ENCODE measurements around the gene NCL.
A peak's percentile ranks its signal among the peaks of the same experiment; 100 is the strongest.
"Not testable (repeated sequence)": the region's sequence is repeated elsewhere in the genome, so short reads cannot be mapped to it uniquely, and the experiment has no call there.

The NCL gene

DNA sequence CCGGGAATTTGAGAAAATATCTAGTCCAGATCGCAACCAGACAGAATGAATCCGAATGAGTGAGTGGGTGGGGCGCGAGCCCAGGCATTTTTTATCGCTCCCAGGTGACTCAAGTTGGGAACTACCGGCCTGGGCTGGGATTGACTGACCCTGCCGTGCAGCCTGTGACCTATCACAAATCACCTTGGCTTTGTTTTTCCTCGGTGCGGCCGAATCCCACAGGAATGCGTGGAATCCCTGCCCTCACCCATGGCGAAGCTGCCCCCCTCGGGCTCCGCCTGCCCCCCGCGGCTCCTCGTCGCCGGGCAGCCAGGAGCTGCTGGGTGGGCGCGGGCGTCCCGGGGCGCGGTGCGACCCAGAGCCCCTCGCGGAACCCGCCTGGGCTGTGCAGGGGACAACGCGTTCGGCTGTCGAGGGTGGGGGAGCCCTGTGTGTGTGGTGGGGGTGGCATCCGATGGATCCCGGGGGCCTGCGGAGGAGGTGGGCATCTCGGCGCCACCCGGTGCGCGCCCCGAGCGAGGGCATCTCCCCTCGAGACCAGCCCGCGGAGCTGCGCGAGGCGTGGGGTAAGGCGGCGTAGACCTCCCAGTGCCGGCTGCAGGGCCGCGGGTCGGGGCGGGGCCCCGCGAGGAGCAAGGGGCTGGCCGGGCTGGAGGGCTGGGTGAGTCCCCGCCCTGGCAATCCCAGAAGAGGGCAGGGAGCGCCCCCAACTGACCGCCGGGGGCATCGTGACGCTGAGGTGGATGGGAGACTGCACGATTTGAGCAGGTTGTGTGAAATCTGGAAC, 52.3 kb downstream of the NCL start:
- H3K4me3 ChIP-seq (ENCODE audit: low read length): no peak overlapping the region

DNA sequence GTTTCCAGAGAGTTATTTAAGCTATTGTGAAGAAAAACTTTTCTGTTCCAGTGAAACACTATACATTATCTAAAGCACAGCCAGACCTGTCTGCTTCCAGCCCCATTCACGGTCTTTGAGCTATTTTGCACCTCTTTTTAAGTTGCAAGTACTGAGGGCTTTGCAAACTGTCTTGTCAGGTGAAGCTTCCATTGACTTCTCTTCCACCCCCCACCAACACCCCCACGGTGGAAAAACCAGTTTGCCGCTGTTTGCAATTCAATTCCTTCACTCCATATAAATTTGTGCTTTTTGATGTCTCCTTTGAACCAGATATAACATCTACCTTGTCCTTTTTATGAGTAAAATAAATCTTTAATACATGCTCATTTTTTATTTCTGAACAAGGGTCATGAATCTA, 53.0 kb downstream of the NCL start:
- no peak overlapping the region for H3K4me3 ChIP-seq (ENCODE audit: low read length)

More for the DNA sequence above, 52.3 kb downstream of the NCL start:
- peak; percentile 20 for DNase-seq (ENCODE audit: low read depth, low spot score)

DNA sequence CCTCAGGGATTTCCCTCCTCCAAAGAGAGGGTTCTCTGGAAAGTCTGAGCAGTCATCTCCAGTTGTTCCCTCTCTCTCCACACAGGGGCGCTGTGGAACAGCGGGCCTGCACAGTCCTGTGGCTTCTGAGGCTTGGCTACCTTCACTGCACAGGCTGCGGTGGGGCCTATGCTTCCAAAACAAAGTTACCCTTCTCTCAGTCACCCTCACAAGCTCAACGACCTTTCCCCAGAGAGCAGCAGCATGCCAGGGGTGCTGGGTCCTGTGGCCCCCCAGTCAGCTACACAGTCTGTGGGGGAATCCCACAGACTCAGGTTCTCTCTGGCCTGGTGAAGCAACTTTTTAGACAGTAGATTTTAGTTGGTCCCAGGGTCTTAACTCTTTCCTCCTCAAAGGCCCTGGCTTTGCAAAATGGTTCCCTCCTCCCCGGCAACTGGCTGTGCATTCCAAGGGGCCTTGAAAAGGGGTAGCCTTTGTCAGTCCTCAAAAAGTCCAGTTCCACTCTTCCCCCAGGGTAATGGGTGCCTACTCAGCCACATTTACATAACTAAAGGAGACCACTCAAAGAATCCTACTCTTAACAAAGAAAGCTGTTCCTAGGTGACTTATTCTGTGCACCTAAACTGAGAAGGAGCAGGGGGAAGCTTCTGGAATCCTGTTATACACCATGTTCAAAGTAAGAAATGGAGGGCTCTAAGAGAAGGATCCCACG, 53.8 kb downstream of the NCL start:
- no peak for DNase-seq (ENCODE audit: low read depth, low spot score)
- no peak overlapping the region for H3K4me3 ChIP-seq (ENCODE audit: low read length)

More for the DNA sequence above, 53.0 kb downstream of the NCL start:
- no peak for DNase-seq (ENCODE audit: low read depth, low spot score)

DNA sequence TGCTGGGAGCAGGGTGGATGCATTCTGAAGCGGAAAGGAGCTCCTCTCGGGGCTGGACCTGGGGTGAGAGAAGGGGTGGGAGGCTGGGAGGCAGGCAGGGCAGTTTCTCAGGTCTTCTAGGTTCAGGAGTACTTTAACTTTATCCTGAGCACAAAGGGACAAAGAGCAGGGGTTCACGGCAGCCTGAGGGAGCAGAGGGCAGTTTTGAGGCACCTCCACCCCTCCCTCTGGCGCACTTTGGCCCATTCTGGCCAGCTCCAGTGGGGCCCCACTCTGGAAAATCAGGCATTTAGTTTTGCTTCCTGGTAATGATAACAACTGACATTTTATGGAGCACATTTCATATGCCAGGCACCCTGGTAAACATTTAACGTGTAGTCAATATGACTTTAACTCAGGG, 54.5 kb downstream of the NCL start:
- DNase-seq (ENCODE audit: low read depth, low spot score): no peak
- no peak overlapping the region for H3K4me3 ChIP-seq (ENCODE audit: low read length)

DNA sequence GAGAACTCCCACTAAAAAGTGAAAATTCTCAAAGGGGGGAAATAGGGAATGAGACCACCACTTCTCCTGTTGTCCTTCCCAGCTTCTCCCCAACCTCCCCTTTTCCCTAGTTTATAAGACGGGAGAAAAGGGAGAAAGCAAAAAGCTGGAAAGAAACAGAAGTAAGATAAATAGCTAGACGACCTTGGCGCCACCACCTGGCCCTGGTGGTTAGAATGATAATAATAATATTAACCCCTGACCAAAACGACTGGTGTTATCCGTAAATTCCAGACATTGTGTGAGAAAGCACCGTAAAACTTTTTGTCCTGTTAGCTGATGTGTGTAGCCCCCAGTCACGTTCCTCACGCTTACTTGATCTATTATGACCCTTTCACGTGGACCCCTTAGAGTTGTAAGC, 56.0 kb downstream of the NCL start:
- not testable (repeated sequence) for H3K4me3 ChIP-seq (ENCODE audit: low read length)

DNA sequence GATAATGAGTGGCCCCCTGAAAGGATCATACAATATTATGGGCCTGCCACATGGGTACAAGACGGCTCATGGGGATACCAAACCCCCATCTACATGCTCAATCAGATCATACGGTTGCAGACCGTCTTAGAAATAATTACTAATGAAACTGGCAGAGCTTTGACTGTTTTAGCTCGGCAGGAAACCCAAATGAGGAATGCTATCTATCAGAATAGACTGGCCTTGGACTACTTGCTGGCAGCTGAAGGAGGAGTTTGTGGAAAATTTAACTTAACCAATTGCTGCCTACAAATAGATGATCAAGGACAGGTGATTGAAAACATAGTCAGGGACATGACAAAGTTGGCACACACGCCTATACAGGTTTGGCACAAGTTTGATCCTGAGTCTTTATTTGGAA, 56.6 kb downstream of the NCL start:
- DNase-seq (ENCODE audit: low read depth, low spot score); H3K4me3 ChIP-seq (ENCODE audit: low read length): not testable (repeated sequence)

More for the DNA sequence above, 56.0 kb downstream of the NCL start:
- not testable (repeated sequence) for DNase-seq (ENCODE audit: low read depth, low spot score)

DNA sequence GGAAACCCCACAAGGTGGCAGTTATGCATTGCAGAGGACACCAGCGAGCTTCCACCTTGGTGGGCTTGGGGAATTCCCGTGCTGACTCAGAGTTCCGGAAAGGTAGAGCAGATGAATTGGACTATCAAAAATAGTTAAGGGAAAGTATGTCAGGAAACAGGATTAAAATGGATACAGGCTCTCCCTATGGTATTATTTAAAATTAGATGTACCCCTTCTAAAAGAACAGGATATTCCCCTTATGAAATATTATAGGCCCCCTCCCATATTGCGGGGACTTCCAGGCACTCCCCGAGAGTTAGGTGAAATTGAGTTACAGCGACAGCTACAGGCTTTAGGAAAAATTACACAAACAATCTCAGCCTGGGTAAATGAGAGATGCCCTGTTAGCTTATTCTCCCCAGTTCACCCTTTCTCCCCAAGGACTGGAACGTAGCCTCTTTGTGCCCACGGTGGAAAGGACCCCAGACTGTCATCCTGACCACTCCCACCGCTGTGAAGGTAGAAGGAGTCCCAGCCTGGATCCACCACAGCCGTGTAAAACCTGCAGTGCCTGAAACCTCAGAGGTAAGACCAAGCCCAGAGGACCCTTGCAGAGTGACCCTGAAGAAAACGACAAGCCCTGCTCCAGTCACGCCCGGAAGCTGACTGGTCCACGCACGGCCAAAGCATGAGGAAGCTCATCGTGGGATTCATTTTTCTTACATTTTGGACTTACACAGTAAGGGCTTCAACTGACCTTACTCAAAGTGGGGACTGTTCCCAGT, 58.5 kb downstream of the NCL start:
- not testable (repeated sequence) for DNase-seq (ENCODE audit: low read depth, low spot score); H3K4me3 ChIP-seq (ENCODE audit: low read length)

DNA sequence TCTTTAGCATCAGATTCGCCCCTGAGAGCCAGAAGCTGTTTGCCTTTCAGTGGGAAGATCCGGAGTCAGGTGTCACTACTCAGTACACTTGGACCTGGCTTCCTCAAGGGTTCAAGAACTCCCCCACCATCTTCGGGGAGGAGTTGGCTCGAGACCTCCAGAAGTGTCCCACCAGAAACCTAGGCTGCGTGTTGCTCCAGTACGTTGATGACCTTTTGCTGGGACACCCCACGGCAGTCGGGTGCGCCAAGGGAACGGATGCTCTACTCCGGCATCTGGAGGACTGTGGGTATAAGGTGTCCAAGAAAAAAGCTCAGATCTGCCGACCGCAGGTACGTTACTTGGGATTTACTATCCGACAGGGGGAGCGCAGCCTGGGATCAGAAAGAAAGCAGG, 60.1 kb downstream of the NCL start:
- not testable (repeated sequence) for DNase-seq (ENCODE audit: low read depth, low spot score); H3K4me3 ChIP-seq (ENCODE audit: low read length)
